ENCODE results near the gene CXCR6. TPM values are rescaled to one million over a fixed set of nuclear protein-coding genes. Genes with fewer than 3 reads are reported as not detected.

Gene CXCR6
- total and polyA plus RNA-seq, 5 experiments from 2014 or later = 0.25 to 9.3 (median 0.42) TPM

DNA sequence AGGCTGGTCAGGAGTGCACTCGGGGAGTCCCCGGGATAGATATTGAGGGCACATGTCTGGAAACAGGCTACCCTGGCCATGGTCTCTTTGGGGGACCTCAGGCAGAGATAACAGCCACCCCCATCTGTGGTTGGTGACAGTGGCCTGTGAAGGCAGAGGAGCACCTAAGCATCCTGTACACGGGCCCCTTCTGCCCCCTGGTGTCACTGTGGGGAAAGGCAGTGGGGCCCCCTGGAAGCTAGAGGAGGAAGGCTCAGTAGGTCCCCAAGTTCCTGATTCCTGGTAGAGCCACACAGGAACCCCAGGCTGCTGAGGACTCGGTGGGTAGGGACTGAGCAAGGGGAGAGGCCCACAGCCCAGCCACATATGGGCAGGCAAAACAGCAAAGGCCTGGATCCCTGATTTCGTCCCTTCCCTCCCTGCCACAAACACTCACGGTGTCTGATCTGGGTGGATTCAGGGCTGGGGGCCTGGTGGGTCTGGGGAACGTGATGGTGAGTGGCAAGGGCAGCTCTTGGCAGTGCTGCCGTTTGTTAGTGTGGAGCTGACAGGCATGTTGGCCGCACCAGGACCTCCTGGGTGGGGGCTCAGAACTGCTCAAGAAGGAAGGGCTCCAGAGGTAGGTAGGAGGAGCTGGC, 14.1 kb upstream of the CXCR6 start:
- DNase-seq (peak; percentile 45 to 74 (median 65)), ATAC-seq (peak; percentile 82 to 83)
- Mint-ChIP-seq H3K27ac (peak overlapping the region in 2 of 10 donors; percentile 37 to 62), H3K9me3 (no peaks in the 10 kb centered on the region), H3K4me3 (no peak overlapping the region), H3K4me1 (peaks cover 6 to 10% (median 8%) of the 10 kb centered on the region in 4 donors), H3K27me3 (no peaks in the 10 kb centered on the region), H3K36me3 (peaks cover 12 to 90% (median 47%) of the 10 kb centered on the region in 3 donors)
- POLR2A ChIA-PET = no interaction called here

DNA sequence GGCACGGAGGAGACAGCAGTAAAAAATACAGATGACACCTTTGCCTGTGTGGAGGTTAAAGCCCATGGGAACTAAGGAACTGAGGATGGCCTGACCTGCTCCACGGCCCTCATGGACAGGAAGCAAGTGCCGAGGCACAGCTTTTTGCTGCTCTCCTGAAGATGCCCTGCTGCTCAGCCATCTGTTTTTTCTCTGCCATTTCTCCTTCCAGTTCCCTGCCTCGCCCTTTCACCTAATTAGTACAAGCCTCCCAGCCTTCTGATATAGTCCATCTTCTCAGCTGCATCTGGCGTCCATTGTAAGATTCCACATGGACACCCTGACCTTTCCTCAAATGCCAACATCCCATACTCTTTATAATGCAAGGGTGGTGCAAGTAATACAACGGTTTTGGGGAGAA, 11.8 kb upstream of the CXCR6 start:
- DNase-seq (no peak), ATAC-seq (no peak)
- no peak overlapping the region for H3K4me3 Mint-ChIP-seq
- H3K27ac Mint-ChIP-seq = peak overlapping the region in 1 of 10 donors; percentile 48
- H3K9me3 Mint-ChIP-seq = no peaks in the 10 kb centered on the region
- peaks cover 22 to 99% (median 61%) of the 10 kb centered on the region in 3 donors for H3K36me3 Mint-ChIP-seq
- H3K27me3 Mint-ChIP-seq = no peaks in the 10 kb centered on the region
- POLR2A ChIA-PET = no interaction called here
- peaks cover 6 to 10% (median 8%) of the 10 kb centered on the region in 4 donors for H3K4me1 Mint-ChIP-seq

DNA sequence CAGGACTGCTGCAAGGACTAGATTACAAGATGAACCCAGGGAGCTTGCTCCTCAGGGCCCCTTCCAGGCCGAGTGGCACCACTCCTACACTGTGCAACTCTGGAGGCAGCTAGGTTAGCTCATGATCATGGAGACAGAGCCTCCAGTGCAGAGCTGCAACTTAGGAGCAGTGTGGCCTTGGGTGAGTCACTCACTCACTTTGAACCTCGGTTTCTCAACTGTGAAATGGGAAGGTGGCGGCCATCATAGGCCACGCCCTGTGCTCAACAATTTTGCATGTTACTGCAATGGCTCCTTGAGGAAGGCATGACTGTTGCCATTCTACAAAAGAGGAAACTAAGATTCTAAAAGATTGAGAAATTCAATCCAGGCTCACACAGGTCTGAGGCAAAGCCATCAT, 11.2 kb upstream of the CXCR6 start:
- ATAC-seq (no peak), DNase-seq (no peak)
- H3K27me3 Mint-ChIP-seq = no peaks in the 10 kb centered on the region
- peaks cover 20 to 96% (median 57%) of the 10 kb centered on the region in 3 donors for H3K36me3 Mint-ChIP-seq
- H3K4me1 Mint-ChIP-seq = peaks cover 6 to 10% (median 8%) of the 10 kb centered on the region in 4 donors
- POLR2A ChIA-PET = no interaction called here
- H3K27ac Mint-ChIP-seq = no peak overlapping the region
- no peaks in the 10 kb centered on the region for H3K9me3 Mint-ChIP-seq
- no peak overlapping the region for H3K4me3 Mint-ChIP-seq

DNA sequence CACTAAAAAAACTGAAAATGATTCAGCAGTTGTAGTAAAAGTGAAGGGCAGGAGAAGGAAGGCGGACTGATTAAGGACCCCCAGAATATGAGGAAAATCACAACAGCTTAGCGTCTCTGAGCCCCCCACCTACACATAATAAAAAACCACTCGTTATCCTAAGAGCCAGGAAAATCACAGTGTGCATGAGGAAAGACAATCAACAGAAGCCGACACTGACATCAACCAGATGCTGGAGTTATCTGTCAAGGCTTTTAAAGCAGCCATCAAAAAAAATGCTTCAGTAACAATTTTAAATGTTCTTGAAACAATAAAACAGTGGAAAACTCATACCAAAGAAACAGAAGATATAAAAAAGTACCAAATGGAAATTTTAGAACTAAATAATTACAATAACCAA, 9.7 kb upstream of the CXCR6 start:
- no peak for ATAC-seq
- Mint-ChIP-seq H3K27me3 (no peaks in the 10 kb centered on the region), H3K9me3 (no peaks in the 10 kb centered on the region), H3K4me3 (no peak overlapping the region), H3K4me1 (peaks cover 4 to 11% (median 9%) of the 10 kb centered on the region in 4 donors), H3K27ac (no peak overlapping the region), H3K36me3 (peaks cover 18 to 97% (median 48%) of the 10 kb centered on the region in 3 donors)
- POLR2A ChIA-PET = no interaction called here
- no peak for DNase-seq

DNA sequence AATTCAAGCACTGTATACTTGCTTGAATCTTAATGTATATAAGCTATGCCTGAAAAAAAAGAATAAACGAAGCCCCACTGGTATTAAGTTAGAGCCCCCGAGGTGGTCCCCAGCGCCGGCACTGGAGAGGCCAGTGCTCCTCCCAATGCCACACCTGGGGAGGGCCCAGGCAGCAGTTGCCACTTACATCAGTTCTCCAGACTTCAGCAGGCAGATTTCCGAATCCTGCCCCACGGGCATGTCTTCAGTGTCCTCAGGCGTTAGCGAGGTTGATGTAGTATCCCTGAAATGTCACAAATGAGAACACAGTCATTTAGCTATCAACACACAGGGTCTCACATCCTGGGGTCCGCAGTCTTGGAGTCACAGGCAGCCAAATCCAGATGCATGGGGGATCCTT, 7.0 kb upstream of the CXCR6 start:
- POLR2A ChIA-PET = interaction anchor here (0.5 kb wide), 1 partner anchor 344 kb away, joined by 3 read pairs; no protein-coding TSS in a partner anchor
- Mint-ChIP-seq H3K4me3 (no peak overlapping the region), H3K9me3 (no peaks in the 10 kb centered on the region), H3K4me1 (peaks cover 2 to 14% (median 13%) of the 10 kb centered on the region in 4 donors), H3K27me3 (no peaks in the 10 kb centered on the region), H3K27ac (no peak overlapping the region), H3K36me3 (peaks cover 23 to 81% (median 52%) of the 10 kb centered on the region in 3 donors)
- DNase-seq (no peak), ATAC-seq (no peak)

DNA sequence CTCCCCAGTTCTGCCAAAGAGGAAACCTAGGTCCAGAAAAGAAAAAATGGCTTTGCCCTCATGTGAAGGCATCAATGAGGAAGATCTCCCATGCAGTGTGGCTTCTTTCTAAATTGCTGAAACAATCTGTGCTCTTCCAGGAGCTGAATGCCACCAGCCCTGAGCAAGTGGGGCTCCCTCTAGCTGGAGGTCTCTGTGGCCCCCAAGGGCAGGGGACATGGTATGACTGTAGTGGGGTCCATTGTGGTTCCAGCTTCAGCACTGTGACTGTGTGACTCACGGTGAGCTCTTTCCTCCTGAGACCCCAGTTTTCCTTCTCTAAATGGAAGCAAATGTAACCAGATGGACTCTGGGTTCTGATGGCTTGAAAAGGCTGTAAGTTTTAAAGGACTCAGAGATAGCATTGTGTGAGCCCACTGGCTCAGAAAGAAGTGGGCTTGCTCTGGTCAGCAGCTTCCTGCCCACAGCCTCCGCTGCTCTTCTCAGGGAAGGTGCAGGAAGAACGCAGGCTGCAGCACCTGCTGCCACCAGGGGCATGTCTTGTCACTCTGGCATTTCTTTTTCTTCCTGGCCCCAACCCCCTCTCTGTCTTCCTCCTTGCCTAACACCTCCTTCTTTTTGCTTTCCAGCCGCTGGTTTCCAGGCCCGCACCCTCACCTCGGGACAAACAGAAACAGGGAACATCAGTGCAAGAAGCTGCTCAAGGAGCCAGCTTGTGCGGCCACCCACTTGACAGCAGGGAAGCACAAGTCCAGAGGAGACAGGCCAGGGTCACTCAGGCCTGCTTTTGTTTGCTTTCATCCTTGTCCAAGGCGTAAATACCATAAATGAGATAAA, 5.8 kb upstream of the CXCR6 start:
- Mint-ChIP-seq H3K4me1 (peaks cover 6 to 23% (median 20%) of the 10 kb centered on the region in 4 donors), H3K36me3 (peaks cover 23 to 72% (median 45%) of the 10 kb centered on the region in 3 donors), H3K27me3 (no peaks in the 10 kb centered on the region), H3K4me3 (no peak overlapping the region), H3K27ac (peak overlapping the region in 1 of 10 donors; percentile 54), H3K9me3 (no peaks in the 10 kb centered on the region)
- no peak for ATAC-seq
- no peak for DNase-seq
- POLR2A ChIA-PET = interaction anchor here (1.2 kb wide), 1 partner anchor 29 kb away, joined by 4 read pairs; no protein-coding TSS in a partner anchor

DNA sequence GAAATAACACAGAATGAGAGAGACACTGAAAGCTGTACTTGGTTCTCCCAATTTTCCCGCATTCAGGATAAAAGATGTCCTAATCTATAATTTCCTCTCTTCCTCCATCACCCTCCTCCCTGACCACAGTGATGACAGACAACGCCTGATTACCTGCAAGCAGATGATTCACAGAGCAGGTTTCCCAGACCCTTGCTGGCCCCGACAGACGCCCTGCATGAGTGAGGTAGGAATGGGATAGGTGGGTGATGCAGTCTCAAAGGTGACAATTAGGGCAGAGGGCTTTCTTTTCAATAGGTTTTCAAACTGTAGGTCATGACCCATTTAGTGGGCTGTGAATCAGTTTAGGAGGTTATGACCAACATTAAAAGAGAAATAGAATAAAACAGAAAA, 5.2 kb upstream of the CXCR6 start:
- Mint-ChIP-seq H3K4me3 (no peak overlapping the region), H3K4me1 (peaks cover 12 to 29% (median 27%) of the 10 kb centered on the region in 4 donors), H3K36me3 (peaks cover 23 to 66% (median 43%) of the 10 kb centered on the region in 3 donors), H3K9me3 (no peaks in the 10 kb centered on the region), H3K27me3 (no peaks in the 10 kb centered on the region), H3K27ac (no peak overlapping the region)
- ATAC-seq (no peak), DNase-seq (no peak)
- POLR2A ChIA-PET = interaction anchor here (1.2 to 3.0 kb wide), 4 partner anchors 29 to 139 kb away, joined by 4 to 21 read pairs (median 6); no protein-coding TSS in a partner anchor

DNA sequence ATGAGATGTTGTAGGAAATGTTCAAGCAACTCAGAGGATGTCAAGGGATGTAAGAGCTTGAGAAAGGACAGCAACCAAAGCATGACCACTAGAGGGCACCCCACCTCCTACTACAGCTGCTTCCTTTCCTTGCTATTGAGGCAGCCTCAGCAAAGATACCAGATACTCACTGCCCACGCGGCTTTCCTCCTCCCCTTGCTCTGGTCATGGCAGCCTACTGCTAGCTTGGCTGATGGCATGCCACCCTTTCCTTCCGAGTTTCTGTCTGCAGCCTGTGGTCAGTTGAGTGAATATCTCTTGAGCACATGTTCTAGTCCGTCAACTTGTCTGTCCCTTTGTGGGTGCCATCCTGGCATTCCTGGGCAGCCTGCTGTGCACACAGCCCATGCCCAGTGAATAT, 4.4 kb upstream of the CXCR6 start:
- H3K36me3 Mint-ChIP-seq = peaks cover 18 to 58% (median 36%) of the 10 kb centered on the region in 3 donors
- ATAC-seq (peak; percentile 68 to 77), DNase-seq (peak; percentile 63 to 90 (median 82))
- H3K4me1 Mint-ChIP-seq = peaks cover 17 to 37% (median 35%) of the 10 kb centered on the region in 4 donors
- H3K9me3 Mint-ChIP-seq = no peaks in the 10 kb centered on the region
- H3K27ac Mint-ChIP-seq = peak overlapping the region in 3 of 10 donors; percentile 8 to 55 (median 37)
- H3K4me3 Mint-ChIP-seq = no peak overlapping the region
- POLR2A ChIA-PET = interaction anchor here (0.7 to 3.0 kb wide), 8 partner anchors 12 to 159 kb away, joined by 3 to 21 read pairs (median 4); no protein-coding TSS in a partner anchor
- H3K27me3 Mint-ChIP-seq = no peaks in the 10 kb centered on the region

DNA sequence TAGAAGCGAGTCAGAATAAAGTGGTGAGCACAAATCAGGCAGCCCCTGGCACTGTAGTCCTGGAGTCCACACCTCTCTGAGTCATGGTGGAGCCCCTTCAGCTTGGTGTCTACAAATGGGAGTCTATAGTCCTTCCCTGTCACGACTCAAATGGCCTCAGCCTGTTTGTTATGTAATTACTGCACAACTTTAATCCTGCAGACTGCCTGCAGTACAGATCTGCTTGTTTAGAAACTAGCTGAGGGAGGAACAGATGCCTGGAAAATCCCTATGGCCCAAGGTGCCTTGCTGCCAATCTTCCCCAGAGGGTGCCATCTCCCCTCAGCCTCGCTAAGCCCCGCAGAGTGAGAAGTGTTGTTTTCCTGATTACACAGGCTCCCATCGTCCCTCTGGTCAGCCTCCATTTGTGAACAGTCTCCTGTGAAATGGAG, 3.9 kb upstream of the CXCR6 start:
- peaks cover 17 to 41% (median 36%) of the 10 kb centered on the region in 4 donors for H3K4me1 Mint-ChIP-seq
- H3K27me3 Mint-ChIP-seq = no peaks in the 10 kb centered on the region
- ATAC-seq (no peak), DNase-seq (no peak)
- POLR2A ChIA-PET = interaction anchor here (0.7 to 3.0 kb wide), 9 partner anchors 11 to 138 kb away, joined by 3 to 21 read pairs (median 4); no protein-coding TSS in a partner anchor
- H3K36me3 Mint-ChIP-seq = peaks cover 14 to 53% (median 32%) of the 10 kb centered on the region in 3 donors
- peak overlapping the region in 1 of 10 donors; percentile 55 for H3K27ac Mint-ChIP-seq
- H3K9me3 Mint-ChIP-seq = no peaks in the 10 kb centered on the region
- no peak overlapping the region for H3K4me3 Mint-ChIP-seq

DNA sequence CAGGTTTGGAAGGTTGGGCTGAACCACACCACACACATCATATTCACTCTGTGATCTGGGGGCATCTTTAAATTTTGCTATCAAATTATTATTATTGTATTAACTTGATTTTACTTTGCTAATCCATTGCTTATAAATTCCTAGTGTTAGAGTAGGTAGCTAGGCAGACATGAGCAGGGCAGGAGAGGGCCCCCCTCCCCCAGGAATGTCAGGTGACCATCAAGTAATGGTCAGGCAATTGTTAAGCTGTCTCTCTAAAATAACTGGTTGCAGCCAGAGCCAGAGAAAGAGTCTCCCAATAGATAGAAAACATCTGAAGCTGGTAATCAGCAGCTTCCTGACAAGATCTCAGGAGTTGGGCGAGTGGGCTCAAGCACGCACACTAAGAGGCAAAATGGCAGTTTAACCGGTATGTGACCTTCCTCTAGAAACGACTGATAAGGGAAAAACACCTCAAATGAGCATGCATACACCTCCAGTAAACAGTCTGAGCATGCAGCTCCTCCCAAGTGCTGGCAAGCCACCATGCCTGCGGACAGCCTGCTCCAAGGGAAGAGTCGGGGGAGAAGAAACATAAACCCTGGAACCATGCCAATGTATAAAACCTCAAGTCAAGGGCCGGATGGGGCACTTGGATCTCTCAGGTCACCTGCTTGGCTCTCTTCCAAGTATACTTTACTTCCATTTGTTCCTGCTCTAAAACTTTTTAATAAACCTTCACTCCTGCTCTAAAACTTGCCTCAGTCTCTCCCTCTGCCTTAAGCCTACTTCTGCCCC, 3.1 kb upstream of the CXCR6 start:
- Mint-ChIP-seq H3K4me3 (no peak overlapping the region), H3K36me3 (peaks cover 10 to 48% (median 25%) of the 10 kb centered on the region in 3 donors), H3K27ac (peak overlapping the region in 3 of 10 donors; percentile 11 to 72 (median 26)), H3K4me1 (peaks cover 19 to 45% (median 43%) of the 10 kb centered on the region in 4 donors), H3K9me3 (no peaks in the 10 kb centered on the region), H3K27me3 (no peaks in the 10 kb centered on the region)
- DNase-seq (peak in 1 of 10 donors; percentile 11), ATAC-seq (no peak)
- POLR2A ChIA-PET = interaction anchor here (0.6 to 3.0 kb wide), 5 partner anchors 37 to 236 kb away, joined by 3 to 21 read pairs (median 3); no protein-coding TSS in a partner anchor

DNA sequence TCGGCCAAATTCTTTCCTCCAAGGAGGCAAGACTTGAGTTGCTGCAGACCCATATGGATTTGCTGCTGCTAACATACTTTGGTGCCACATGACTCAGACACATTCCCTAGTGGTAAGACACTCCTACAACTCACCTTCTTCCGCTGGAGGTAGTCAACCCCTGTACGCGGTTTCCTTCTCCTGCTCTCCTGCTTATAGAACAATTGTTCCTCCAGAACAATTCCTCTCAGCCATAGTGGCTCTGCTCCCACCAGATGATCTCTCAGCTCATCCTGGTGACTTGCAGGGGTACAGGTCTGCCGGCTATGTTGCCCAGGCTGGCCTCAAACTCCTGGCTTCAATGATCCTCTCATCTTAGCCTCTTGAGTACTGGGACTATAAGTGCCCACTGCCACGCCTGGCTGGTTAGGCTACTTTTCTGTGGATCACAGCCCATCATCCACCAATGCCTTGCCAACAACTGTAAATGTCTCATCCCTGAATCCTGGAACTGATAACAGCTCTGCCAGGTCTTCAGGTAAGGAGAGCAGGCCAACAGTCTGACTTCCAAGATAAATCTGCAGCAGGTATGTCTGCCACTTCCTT, 2.4 kb upstream of the CXCR6 start:
- Mint-ChIP-seq H3K4me3 (no peak overlapping the region), H3K4me1 (peaks cover 19 to 51% (median 47%) of the 10 kb centered on the region in 4 donors), H3K36me3 (peaks cover 5 to 46% (median 22%) of the 10 kb centered on the region in 3 donors), H3K27me3 (no peaks in the 10 kb centered on the region), H3K27ac (peak overlapping the region in 3 of 10 donors; percentile 11 to 72 (median 26)), H3K9me3 (no peaks in the 10 kb centered on the region)
- ATAC-seq (no peak), DNase-seq (peak in 1 of 10 donors; percentile 14)
- POLR2A ChIA-PET = interaction anchor here (0.7 to 3.0 kb wide), 2 partner anchors 10 to 136 kb away, joined by 3 to 21 read pairs; no protein-coding TSS in a partner anchor
